Upper lobe of left lung (tissue), 6 donors: ENCODE measurements around the gene EVL. TPM values are rescaled to one million over a fixed set of nuclear protein-coding genes. Genes with fewer than 3 reads are reported as not detected.

Experiments used
- ATAC-seq, 2 donors: fragments of 200-7000 bp; cut with Tn5 transposase; one replicate each; pipeline ENCODE4 v1.9.1; 2022; ENCODE audit warnings: mild to moderate bottlenecking in 2 of 2, moderate library complexity in 2 of 2; ENCODE audit not compliant: low FRiP score in 2 of 2
- DNase-seq, 2 donors: peaks; one replicate each; pipeline ENCODE4 v3.0.0-alpha.2; 2019 to 2020
- H3K27ac ChIP-seq, 4 donors: fragments of 200-600 bp; sonication (generic); one replicate each; pipeline ENCODE4 v1.5.1; 2016 to 2019
- H3K27me3 ChIP-seq, 4 donors: fragments of 200-600 bp; sonication (generic); one replicate each; pipeline ENCODE4 v1.5.1; 2017 to 2019
- H3K36me3 ChIP-seq, 4 donors: fragments of 200-600 bp; sonication (generic); one replicate each; pipeline ENCODE4 v1.5.1; 2016 to 2019
- H3K4me1 ChIP-seq, 4 donors: fragments of 200-600 bp; sonication (generic); one replicate each; pipeline ENCODE4 v1.5.1; 2018 to 2019
- H3K4me3 ChIP-seq, 4 donors: fragments of 200-600 bp; sonication (generic); one replicate each; pipeline ENCODE4 v1.5.1; 2017 to 2019; ENCODE audit warnings: mild to moderate bottlenecking in 2 of 4, moderate library complexity in 1 of 4
- H3K9me3 ChIP-seq, 4 donors: fragments of 200-600 bp; sonication (generic); one replicate each; pipeline ENCODE4 v1.5.1; 2018 to 2019
- EP300 ChIP-seq, 4 donors: sonication (generic); formaldehyde crosslinking; IDR thresholded peaks; one replicate each; pipeline ENCODE4 v1.5.1; 2017; ENCODE audit warnings: antibody characterized with exemption in 4 of 4, control low read depth in 2 of 4
- POLR2A ChIP-seq, 4 donors: fragments of 450-650 bp; IDR thresholded peaks; one replicate each; pipeline ENCODE4 v1.5.1; 2016 to 2017; ENCODE audit warnings: antibody characterized with exemption in 4 of 4, mild to moderate bottlenecking in 2 of 4
- POLR2AphosphoS5 ChIP-seq, 2 donors: sonication (generic); formaldehyde crosslinking; IDR thresholded peaks; one replicate each; pipeline ENCODE4 v1.5.1; 2017; ENCODE audit warnings: antibody characterized with exemption in 2 of 2
- WGBS, 2 donors: methylation state at CpG; one replicate each; pipeline ENCODE4 v1.1.5; 2017 to 2018; 5-methylcytosine and 5-hydroxymethylcytosine counted together
- total RNA-seq, 6 donors: library from RNA; depleted of rRNA in 4 of 6; stranded (reverse); fragments of >200 nt in 4 of 6; gene quantifications; one replicate each; pipeline versions ENCODE4 v1.1.0 to v1.2.1, GENCODE V29; 2016 to 2021
- TF ChIP-seq, protein P1 (sequence below), 6 experiments: fragments of 450-650 bp in 4 of 6; fragments of 200-600 bp in 2 of 6; sonication (generic) in 2 of 6; IDR thresholded peaks; one replicate each; pipeline ENCODE4 v1.5.1; 2016 to 2019; ENCODE audit warnings: antibody characterized with exemption in 6 of 6
- donor health status: DM: no; HTN: no; CAD: no; lungs with moderate emphysema.
- donor health status: DM: no; HTN: yes; CAD: no; lungs with severe emphysema.

Gene EVL
- total RNA-seq, 6 donors from 2014 or later, result 69.6 to 222 (median 140) TPM

DNA sequence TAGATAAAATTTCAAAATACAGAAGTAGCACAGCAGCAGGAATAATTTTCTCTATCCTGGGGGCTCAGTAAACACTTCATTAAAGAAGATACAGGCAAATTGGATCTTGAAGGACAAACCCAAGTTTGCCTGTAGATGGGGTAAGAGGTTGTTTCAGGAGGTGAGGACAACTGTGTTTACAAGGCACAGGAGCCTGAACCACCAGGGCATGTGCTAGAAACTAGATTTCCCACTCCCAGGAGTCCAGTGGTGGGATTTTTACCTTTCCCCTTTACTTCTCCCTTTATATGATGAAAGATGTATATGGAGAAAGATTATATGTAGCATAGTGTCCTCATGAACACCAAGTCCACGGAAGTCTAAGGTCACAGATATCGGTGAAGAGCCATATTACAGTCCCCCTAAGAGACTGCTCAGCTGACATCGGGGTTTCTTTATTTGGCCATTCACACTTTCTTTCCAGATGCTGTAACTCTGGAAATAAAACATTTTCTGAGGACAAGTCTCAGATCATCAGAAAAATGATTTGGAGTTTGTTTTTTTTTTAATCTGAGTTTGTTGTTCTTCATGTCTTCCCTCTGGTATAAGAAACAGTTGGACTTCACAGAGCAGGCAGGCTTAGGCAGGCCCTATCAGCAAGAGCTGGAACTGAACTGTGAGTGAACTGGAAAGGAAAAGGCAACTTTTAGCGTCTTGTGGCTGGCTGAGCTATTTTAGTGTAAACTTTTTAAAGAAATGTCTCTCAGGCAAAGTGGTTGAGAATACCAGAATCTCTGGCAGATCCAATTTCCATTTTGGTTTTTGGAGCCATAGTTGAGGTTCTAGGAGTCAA is 8.0 kb upstream of the EVL start:
- no peaks in the 10 kb centered on the region for H3K36me3 ChIP-seq
- DNase-seq, result no peak
- H3K27ac ChIP-seq, result peak overlapping the region in 1 of 4 donors; percentile 17
- no peaks in the 10 kb centered on the region for H3K9me3 ChIP-seq
- ATAC-seq, result peak in 1 of 2 donors; percentile 43
- WGBS, 2 donors, result 74 to 83% methylated on average over 4 of the region's 4 CpGs
- peaks cover 0 to 4% (median 2%) of the 10 kb centered on the region in 4 donors for H3K4me1 ChIP-seq
- H3K4me3 ChIP-seq, result no peak overlapping the region
- H3K27me3 ChIP-seq, result no peaks in the 10 kb centered on the region
- no peak for TF ChIP-seq EP300 (IDR thresholded peaks at IDR 0.05)
- no peak for TF ChIP-seq POLR2A (IDR thresholded peaks at IDR 0.05)
- TF ChIP-seq POLR2AphosphoS5 (IDR thresholded peaks at IDR 0.05), result no peak
- TF ChIP-seq, protein P1, sequence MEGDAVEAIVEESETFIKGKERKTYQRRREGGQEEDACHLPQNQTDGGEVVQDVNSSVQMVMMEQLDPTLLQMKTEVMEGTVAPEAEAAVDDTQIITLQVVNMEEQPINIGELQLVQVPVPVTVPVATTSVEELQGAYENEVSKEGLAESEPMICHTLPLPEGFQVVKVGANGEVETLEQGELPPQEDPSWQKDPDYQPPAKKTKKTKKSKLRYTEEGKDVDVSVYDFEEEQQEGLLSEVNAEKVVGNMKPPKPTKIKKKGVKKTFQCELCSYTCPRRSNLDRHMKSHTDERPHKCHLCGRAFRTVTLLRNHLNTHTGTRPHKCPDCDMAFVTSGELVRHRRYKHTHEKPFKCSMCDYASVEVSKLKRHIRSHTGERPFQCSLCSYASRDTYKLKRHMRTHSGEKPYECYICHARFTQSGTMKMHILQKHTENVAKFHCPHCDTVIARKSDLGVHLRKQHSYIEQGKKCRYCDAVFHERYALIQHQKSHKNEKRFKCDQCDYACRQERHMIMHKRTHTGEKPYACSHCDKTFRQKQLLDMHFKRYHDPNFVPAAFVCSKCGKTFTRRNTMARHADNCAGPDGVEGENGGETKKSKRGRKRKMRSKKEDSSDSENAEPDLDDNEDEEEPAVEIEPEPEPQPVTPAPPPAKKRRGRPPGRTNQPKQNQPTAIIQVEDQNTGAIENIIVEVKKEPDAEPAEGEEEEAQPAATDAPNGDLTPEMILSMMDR (IDR thresholded peaks at IDR 0.05), result peak in 3 of 6 experiments; percentile 13 to 37 (median 26)

DNA sequence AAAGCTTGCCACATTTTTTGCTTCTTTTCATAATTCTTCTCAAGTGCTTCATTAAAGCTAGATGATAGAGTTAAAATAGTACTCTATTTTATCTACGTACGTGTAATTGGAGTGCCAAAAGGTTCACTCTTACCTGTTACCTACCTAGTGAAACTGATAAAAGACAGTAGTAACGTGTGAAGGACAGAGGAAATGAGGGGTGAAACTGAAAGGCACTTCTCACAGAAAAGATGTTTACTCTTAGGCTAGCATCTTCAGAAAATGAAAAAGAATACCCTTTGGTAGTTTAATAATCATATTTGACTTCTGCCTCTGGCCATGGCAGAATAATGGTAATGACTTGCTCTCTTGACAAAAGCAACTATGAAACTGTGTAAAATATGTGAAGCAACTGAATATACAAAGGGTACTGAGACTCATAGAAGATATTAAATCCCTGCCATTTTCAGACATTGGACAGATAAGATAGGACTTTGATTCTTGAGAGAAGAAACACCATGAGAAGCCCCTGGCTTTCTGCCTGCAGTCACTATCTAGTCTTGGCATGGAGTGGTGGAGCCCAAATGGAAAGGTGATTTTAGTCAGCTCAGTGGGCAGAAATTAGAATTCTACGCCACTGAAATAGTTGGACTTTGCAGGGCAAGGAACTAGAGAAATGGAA is 6.3 kb upstream of the EVL start:
- TF ChIP-seq POLR2AphosphoS5 (IDR thresholded peaks at IDR 0.05) (no peak), EP300 (IDR thresholded peaks at IDR 0.05) (no peak), POLR2A (IDR thresholded peaks at IDR 0.05) (no peak)
- TF ChIP-seq, protein P1 (IDR thresholded peaks at IDR 0.05), result no peak
- Histone ChIP-seq H3K4me3 (no peak overlapping the region), H3K4me1 (peaks cover 0 to 4% (median 2%) of the 10 kb centered on the region in 4 donors), H3K27ac (no peak overlapping the region), H3K36me3 (no peaks in the 10 kb centered on the region), H3K9me3 (no peaks in the 10 kb centered on the region), H3K27me3 (no peaks in the 10 kb centered on the region)
- ATAC-seq (no peak), DNase-seq (no peak)
- WGBS, 2 donors, result 84 to 85% methylated on average over 4 of the region's 4 CpGs

DNA sequence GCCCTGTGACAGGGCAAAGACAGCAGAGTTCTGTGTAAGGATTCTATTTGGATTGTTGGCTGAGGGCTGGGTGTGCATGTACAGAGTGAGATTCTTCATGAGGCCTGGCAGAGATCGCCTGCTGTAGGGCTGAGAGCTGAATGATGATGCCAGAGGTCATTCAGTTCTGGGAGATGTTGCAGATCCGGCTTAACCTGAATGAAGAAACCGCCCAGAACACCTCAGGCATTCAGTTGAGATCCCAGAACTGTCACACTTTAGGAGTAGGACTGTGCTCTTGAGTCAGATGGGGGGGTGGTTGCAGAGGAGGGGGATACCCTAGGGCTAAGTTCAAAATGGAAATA is 5.8 kb upstream of the EVL start:
- Histone ChIP-seq H3K27ac (no peak overlapping the region), H3K4me1 (peaks cover under 1 to 8% (median 4%) of the 10 kb centered on the region in 4 donors), H3K4me3 (no peak overlapping the region), H3K36me3 (no peaks in the 10 kb centered on the region), H3K9me3 (no peaks in the 10 kb centered on the region), H3K27me3 (no peaks in the 10 kb centered on the region)
- DNase-seq (no peak), ATAC-seq (no peak)
- WGBS, 2 donors, result 75 to 80% methylated on average over 1 to 3 of the region's 3 CpGs
- TF ChIP-seq, protein P1 (IDR thresholded peaks at IDR 0.05), result no peak
- no peak for TF ChIP-seq POLR2AphosphoS5 (IDR thresholded peaks at IDR 0.05)
- TF ChIP-seq POLR2A (IDR thresholded peaks at IDR 0.05), result no peak
- no peak for TF ChIP-seq EP300 (IDR thresholded peaks at IDR 0.05)

DNA sequence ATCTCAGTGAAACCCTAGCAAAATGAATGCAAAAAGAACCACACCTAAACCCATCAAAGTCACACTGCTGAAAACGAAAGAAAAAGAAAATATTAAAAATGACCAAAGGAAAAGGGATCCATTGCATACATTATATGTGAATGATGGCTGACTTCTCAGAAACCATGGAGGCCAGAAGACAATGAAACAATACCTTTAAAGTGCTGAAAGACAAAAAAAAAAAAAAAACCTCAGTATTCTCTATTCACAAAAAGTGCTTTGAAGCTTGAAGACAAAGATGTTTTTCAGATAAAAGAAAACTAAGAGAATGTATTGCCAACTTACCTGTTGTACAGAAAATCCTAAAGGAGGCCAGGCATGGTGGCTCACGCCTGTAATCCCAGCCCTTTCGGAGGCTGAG is 4.5 kb upstream of the EVL start:
- no peak overlapping the region for H3K4me3 ChIP-seq
- H3K9me3 ChIP-seq, result no peaks in the 10 kb centered on the region
- H3K27me3 ChIP-seq, result no peaks in the 10 kb centered on the region
- no peaks in the 10 kb centered on the region for H3K36me3 ChIP-seq
- ATAC-seq, result no peak
- DNase-seq, result no peak
- peaks cover 13 to 18% (median 15%) of the 10 kb centered on the region in 4 donors for H3K4me1 ChIP-seq
- 88 to 92% methylated on average over 3 of the region's 3 CpGs for WGBS, 2 donors
- no peak overlapping the region for H3K27ac ChIP-seq
- TF ChIP-seq, protein P1 (IDR thresholded peaks at IDR 0.05), result no peak
- TF ChIP-seq POLR2A (IDR thresholded peaks at IDR 0.05), result no peak
- no peak for TF ChIP-seq POLR2AphosphoS5 (IDR thresholded peaks at IDR 0.05)
